Measurements from ENCODE around the gene CFAP99. TPM values are rescaled to one million over a fixed set of nuclear protein-coding genes. Genes with fewer than 3 reads are reported as not detected.

Gene CFAP99
- total and polyA plus RNA-seq, 9 of the 15 experiments (the other 6 are each of a cell fraction or from before 2014, with no cell fraction given), result 0.07 to 0.18 (median 0.09) TPM; not detected in 6

DNA sequence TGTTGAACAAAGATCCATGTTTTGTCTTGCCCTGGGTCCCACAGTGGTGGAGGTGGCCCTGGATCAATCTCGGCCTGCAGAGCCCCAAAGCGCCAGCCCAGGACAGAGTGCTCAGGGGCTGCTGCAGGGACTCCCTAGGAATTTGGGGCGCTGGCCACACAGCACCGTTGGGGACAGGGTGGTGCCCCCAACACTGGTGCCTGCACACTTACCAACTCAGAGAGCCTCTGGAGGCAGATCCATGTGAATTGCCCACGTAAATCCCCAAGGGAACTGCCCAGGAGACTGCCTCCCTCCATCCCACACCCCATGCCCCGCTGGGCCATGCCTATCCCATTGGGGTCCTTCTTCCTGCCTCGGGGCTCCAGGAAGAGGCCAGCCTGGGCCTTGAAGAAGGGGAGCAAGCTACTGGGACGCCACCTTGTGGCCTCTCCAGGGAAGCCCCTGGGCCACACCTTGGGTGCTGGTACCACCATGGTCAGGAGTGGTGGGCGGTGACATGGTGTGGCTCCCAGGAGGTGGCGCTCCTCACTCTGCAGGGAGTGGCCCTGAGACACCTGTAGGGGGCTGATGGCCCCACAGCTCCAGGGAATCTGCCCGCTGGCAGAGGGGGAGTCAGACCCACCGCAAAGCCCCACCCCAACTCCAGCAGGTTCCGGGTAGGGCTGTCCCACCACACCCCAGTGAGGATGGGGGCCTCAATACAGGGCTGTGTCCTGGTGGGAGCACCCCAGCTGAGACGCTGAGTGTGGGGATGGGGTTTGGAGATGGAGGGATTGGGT, 22.8 kb downstream of the CFAP99 start:
- H2AFZ ChIP-seq (ENCODE audit: low read depth, low read length), result peak overlapping the region; percentile 96
- H3K27me3 ChIP-seq (ENCODE audit: control insufficient read depth in 2 of 2, insufficient read depth in 2 of 2, low read length in 2 of 2), result no peaks in the 10 kb centered on the region
- H3K9me3 ChIP-seq (replicated peaks; ENCODE audit: control insufficient read depth, insufficient read depth, low read depth, low read length), result no peaks in the 10 kb centered on the region
- no peaks in the 10 kb centered on the region for H4K20me1 ChIP-seq (replicated peaks; ENCODE audit: control insufficient read depth, insufficient read depth, low read length)
- no peaks in the 10 kb centered on the region for H3K79me2 ChIP-seq (ENCODE audit: control insufficient read depth, insufficient read depth, low read length)
- H3K27ac ChIP-seq (ENCODE audit: extremely low read depth, low read depth, low read length), result no peak overlapping the region
- H3K4me2 ChIP-seq (ENCODE audit: insufficient read depth, low read length), result peak overlapping the region; percentile 64
- no TSS peak for BruUV-seq (replicated peaks)
- H3K9ac ChIP-seq (ENCODE audit: insufficient read depth in 1 of 2, low read depth in 2 of 2, low read length in 2 of 2), result peak overlapping the region in 1 of 2 experiments; percentile 69; a peak in 2 of 4 replicates
- WGBS (ENCODE audit: insufficient coverage, low coverage, missing lambda C conversion rate), result 11% methylated on average over 12 of the region's 14 CpGs
- intact Hi-C loops (cut with micrococcal nuclease) (loop anchor here (1.0 kb wide), 2 partner anchors 198 to 221 kb away; no protein-coding TSS in a partner anchor), in situ Hi-C loops (cut with MboI) (loop anchor here (10.0 kb wide), 1 partner anchor 217 kb away; no protein-coding TSS in a partner anchor)
- peaks cover 4 to 44% of the 10 kb centered on the region in 2 experiments; a peak in 4 of 5 replicates for H3K4me1 ChIP-seq (replicated peaks in 1 of 2; ENCODE audit: control insufficient read depth in 2 of 2, insufficient read depth in 2 of 2, low read length in 2 of 2)
- no peaks in the 10 kb centered on the region for H3K36me3 ChIP-seq (ENCODE audit: control insufficient read depth, insufficient read depth, low read length)
- H3K9me1 ChIP-seq (ENCODE audit: control insufficient read depth, insufficient read depth, low read length), result no peaks in the 10 kb centered on the region
- ChIA-PET POLR2A (interaction anchor here (0.6 kb wide), 2 partner anchors 10 to 14 kb away, joined by 3 read pairs; no protein-coding TSS in a partner anchor), CTCF (ENCODE audit: low intra/inter-chr PET ratio) (interaction anchor here (0.6 to 2.6 kb wide), 3 partner anchors 32 to 267 kb away, joined by 3 to 25 read pairs (median 6); no protein-coding TSS in a partner anchor)
- DNase-seq (ENCODE audit: extremely low read depth in 1 of 4, low spot score in 3 of 4) (peak; percentile 94 to 96 (median 95)), FAIRE-seq (peak; percentile 97), ATAC-seq (peak; percentile 99)
- no peak overlapping the region; the same call in 1 of the 2 replicates for H3K4me3 ChIP-seq
- no peak for TF ChIP-seq PURB (CRISPR knock-in tag; IDR thresholded peaks at IDR 0.05; ENCODE audit: low read depth)
- TF ChIP-seq GATA2 (CRISPR knock-in tag; IDR thresholded peaks at IDR 0.05), result no peak
- TF ChIP-seq ESRRB (CRISPR knock-in tag; IDR thresholded peaks at IDR 0.05; ENCODE audit: borderline replicate concordance), result no peak
- no peak for TF ChIP-seq FOXJ3 (CRISPR knock-in tag; IDR thresholded peaks at IDR 0.05)
- TF ChIP-seq TEAD1 (CRISPR knock-in tag; IDR thresholded peaks at IDR 0.05), result peak in 1 of 2 experiments; percentile 67; a peak in 1 of 4 replicates
- peak; percentile 88 for TF ChIP-seq EGR1 (conservative IDR thresholded peaks at IDR 0.05)
- TF ChIP-seq, protein P1, sequence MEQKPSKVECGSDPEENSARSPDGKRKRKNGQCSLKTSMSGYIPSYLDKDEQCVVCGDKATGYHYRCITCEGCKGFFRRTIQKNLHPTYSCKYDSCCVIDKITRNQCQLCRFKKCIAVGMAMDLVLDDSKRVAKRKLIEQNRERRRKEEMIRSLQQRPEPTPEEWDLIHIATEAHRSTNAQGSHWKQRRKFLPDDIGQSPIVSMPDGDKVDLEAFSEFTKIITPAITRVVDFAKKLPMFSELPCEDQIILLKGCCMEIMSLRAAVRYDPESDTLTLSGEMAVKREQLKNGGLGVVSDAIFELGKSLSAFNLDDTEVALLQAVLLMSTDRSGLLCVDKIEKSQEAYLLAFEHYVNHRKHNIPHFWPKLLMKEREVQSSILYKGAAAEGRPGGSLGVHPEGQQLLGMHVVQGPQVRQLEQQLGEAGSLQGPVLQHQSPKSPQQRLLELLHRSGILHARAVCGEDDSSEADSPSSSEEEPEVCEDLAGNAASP (IDR thresholded peaks at IDR 0.05), result no peak
- TF ChIP-seq ZNF282 (CRISPR knock-in tag; IDR thresholded peaks at IDR 0.05), result no peak
- TF ChIP-seq, protein P2, sequence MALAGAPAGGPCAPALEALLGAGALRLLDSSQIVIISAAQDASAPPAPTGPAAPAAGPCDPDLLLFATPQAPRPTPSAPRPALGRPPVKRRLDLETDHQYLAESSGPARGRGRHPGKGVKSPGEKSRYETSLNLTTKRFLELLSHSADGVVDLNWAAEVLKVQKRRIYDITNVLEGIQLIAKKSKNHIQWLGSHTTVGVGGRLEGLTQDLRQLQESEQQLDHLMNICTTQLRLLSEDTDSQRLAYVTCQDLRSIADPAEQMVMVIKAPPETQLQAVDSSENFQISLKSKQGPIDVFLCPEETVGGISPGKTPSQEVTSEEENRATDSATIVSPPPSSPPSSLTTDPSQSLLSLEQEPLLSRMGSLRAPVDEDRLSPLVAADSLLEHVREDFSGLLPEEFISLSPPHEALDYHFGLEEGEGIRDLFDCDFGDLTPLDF (CRISPR knock-in tag; IDR thresholded peaks at IDR 0.05), result no peak
- no peak for TF ChIP-seq RBM39 (optimal IDR thresholded peaks at IDR 0.05; ENCODE audit: low read depth, low read length)
- TF ChIP-seq, protein P3, sequence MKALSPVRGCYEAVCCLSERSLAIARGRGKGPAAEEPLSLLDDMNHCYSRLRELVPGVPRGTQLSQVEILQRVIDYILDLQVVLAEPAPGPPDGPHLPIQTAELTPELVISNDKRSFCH (CRISPR knock-in tag; IDR thresholded peaks at IDR 0.05), result no peak
- TF ChIP-seq, protein P3 (tag; IDR thresholded peaks at IDR 0.05), result peak; percentile 61; the same call in 1 of the 2 replicates
- TF ChIP-seq CBFA2T3 (IDR thresholded peaks at IDR 0.05), result no peak
- TF ChIP-seq FOXA3 (CRISPR knock-in tag; conservative IDR thresholded peaks at IDR 0.05 in 1 of 2, IDR thresholded peaks at IDR 0.05 in 1 of 2), result no peak
- TF ChIP-seq ELK3 (CRISPR knock-in tag; IDR thresholded peaks at IDR 0.05), result no peak
- no peak for TF ChIP-seq TEAD2 (tag; IDR thresholded peaks at IDR 0.05)
- TF ChIP-seq HNRNPLL (IDR thresholded peaks at IDR 0.05; ENCODE audit: low read depth, low read length, poor library complexity, severe bottlenecking), result no peak
- TF ChIP-seq MYNN (IDR thresholded peaks at IDR 0.05), result peak; percentile 83
- no peak for TF ChIP-seq MYNN (CRISPR knock-in tag; IDR thresholded peaks at IDR 0.05)

Measured in K562 (cell line).